Smooth muscle cell (in vitro differentiated cells): Measurements from ENCODE around the gene XCR1. TPM values are rescaled to one million over a fixed set of nuclear protein-coding genes. Genes with fewer than 3 reads are reported as not detected.
A peak's percentile ranks its signal among the peaks of the same experiment; 100 is the strongest.

Experiments used
- DNase-seq: peaks from one replicate; lab custom pipeline; 2025; ENCODE audit not compliant: unreplicated experiment; lab: John Stamatoyannopoulos, UW
- H2AFZ ChIP-seq: fragments of 200-600 bp; sonication (generic); 2 replicates; pipeline ENCODE4 v1.6.0; 2016; ENCODE audit warnings: antibody characterized with exemption, low read depth, mild to moderate bottlenecking
- H3F3A ChIP-seq: fragments of 200-600 bp; sonication (generic); 2 replicates; pipeline ENCODE4 v1.6.0; 2017; ENCODE audit warnings: antibody characterized with exemption, low read depth
- H3K27ac ChIP-seq: fragments of 200-600 bp; sonication (generic); 2 replicates; pipeline ENCODE4 v1.5.1; 2016; ENCODE audit warnings: low read depth, mild to moderate bottlenecking
- H3K27me3 ChIP-seq: fragments of 200-600 bp; sonication (generic); 2 replicates; pipeline ENCODE4 v1.6.1; 2016; ENCODE audit warnings: low read depth, mild to moderate bottlenecking
- H3K36me3 ChIP-seq: fragments of 200-600 bp; sonication (generic); 2 replicates; pipeline ENCODE4 v1.5.1; 2016; ENCODE audit warnings: low read depth
- H3K4me1 ChIP-seq: fragments of 200-600 bp; sonication (generic); 2 replicates; pipeline ENCODE4 v1.5.1; 2016; ENCODE audit warnings: low read depth
- H3K4me2 ChIP-seq: fragments of 200-600 bp; sonication (generic); 2 replicates; pipeline ENCODE4 v1.6.0; 2016; ENCODE audit warnings: mild to moderate bottlenecking
- H3K4me3 ChIP-seq: fragments of 200-600 bp; sonication (generic); 2 replicates; pipeline ENCODE4 v1.5.1; 2016; ENCODE audit warnings: mild to moderate bottlenecking
- H3K79me2 ChIP-seq: fragments of 200-600 bp; sonication (generic); 2 replicates; pipeline ENCODE4 v1.6.0; 2016; ENCODE audit warnings: low read depth, mild to moderate bottlenecking
- H3K9ac ChIP-seq: fragments of 200-600 bp; sonication (generic); 2 replicates; pipeline ENCODE4 v1.6.0; 2016; ENCODE audit warnings: low read depth
- H3K9me3 ChIP-seq: fragments of 200-600 bp; sonication (generic); replicated peaks from 2 replicates; pipeline ENCODE4 v1.5.1; 2016; ENCODE audit warnings: low read depth
- H4K20me1 ChIP-seq: fragments of 200-600 bp; sonication (generic); 2 replicates; pipeline ENCODE4 v1.6.0; 2016; ENCODE audit warnings: low read depth
- CTCF ChIP-seq: fragments of 200-600 bp; sonication (generic); IDR thresholded peaks from 2 replicates; pipeline ENCODE4 v1.5.1; 2017; ENCODE audit warnings: borderline replicate concordance, mild to moderate bottlenecking, antibody characterized with exemption; ENCODE audit not compliant: insufficient read depth, poor library complexity, severe bottlenecking
- WGBS: methylation state at CpG from one replicate; pipeline ENCODE4 v1.1.7; 2016; ENCODE audit warnings: low lambda C conversion rate; 5-methylcytosine and 5-hydroxymethylcytosine counted together
- polyA plus RNA-seq: library from polyadenylated mRNA; unstranded; fragments of >200 nt; fragmentation: Nextera tagmentation; extraction: Ambion mirVana; gene quantifications from 2 replicates; pipeline ENCODE4 v1.2.1, GENCODE V29; 2016
- total RNA-seq: library from RNA; depleted of rRNA; stranded (reverse); fragments of >200 nt; gene quantifications from 2 replicates; pipeline ENCODE4 v1.2.3, GENCODE V29; 2014

Gene XCR1, protein sequence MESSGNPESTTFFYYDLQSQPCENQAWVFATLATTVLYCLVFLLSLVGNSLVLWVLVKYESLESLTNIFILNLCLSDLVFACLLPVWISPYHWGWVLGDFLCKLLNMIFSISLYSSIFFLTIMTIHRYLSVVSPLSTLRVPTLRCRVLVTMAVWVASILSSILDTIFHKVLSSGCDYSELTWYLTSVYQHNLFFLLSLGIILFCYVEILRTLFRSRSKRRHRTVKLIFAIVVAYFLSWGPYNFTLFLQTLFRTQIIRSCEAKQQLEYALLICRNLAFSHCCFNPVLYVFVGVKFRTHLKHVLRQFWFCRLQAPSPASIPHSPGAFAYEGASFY
- total RNA-seq (0.76 and 1.5 TPM in 2 replicates), polyA plus RNA-seq (0.30 TPM in 1 of 2 replicates, not detected in the other)

GRCh38 chr3:46027021-46027705, at the start of gene XCR1:
XCR1 (minus strand) TSS chr3:46027483; CDS start chr3:46021947, 5,536 bp downstream.
- Histone ChIP-seq H3K36me3 (no peaks in the 10 kb centered on the region), H3K4me2 (peak within 1 kb of the TSS; percentile 66), H3F3A (peaks cover 5% of the 10 kb centered on the region), H3K9ac (no peak within 1 kb of the TSS), H3K9me3 (no peaks in the 10 kb centered on the region), H3K27ac (peak within 1 kb of the TSS; percentile 60), H3K27me3 (no peaks in the 10 kb centered on the region), H2AFZ (peak within 1 kb of the TSS; percentile 53), H3K4me1 (no peaks in the 10 kb centered on the region), H3K79me2 (no peaks in the 10 kb centered on the region), H3K4me3 (no peak within 1 kb of the TSS), H4K20me1 (no peaks in the 10 kb centered on the region)
- TF ChIP-seq CTCF, result no peak
- 79% methylated on average over 3 of the region's 3 CpGs for WGBS
- no peak for DNase-seq

- Histone ChIP-seq H3K4me3 (no peak overlapping the region), H3K4me1 (no peaks in the 10 kb centered on the region), H3K27me3 (no peaks in the 10 kb centered on the region), H3K27ac (no peak overlapping the region), H3K79me2 (no peaks in the 10 kb centered on the region), H3K9me3 (no peaks in the 10 kb centered on the region), H3K9ac (no peak overlapping the region), H3K36me3 (no peaks in the 10 kb centered on the region), H2AFZ (no peak overlapping the region), H4K20me1 (no peaks in the 10 kb centered on the region), H3F3A (no peaks in the 10 kb centered on the region), H3K4me2 (no peak overlapping the region)
- peak; percentile 14 for TF ChIP-seq CTCF
- no peak for DNase-seq
Measured at GRCh38 chr3:46076606-46077005, 49.3 kb upstream of the XCR1 start.

GRCh38 chr3:46075816-46076215, 48.5 kb upstream of the XCR1 start:
- TF ChIP-seq CTCF, result no peak

More at GRCh38 chr3:46075816-46076215, 48.5 kb upstream of the XCR1 start:
- no peak overlapping the region for H3K4me2 ChIP-seq
- H3K4me3 ChIP-seq, result no peak overlapping the region
- no peaks in the 10 kb centered on the region for H3K27me3 ChIP-seq
- no peak overlapping the region for H2AFZ ChIP-seq
- no peak overlapping the region for H3K27ac ChIP-seq
- H3K9me3 ChIP-seq, result no peaks in the 10 kb centered on the region
- no peaks in the 10 kb centered on the region for H3K4me1 ChIP-seq
- no peaks in the 10 kb centered on the region for H3K79me2 ChIP-seq
- DNase-seq, result no peak
- 93% methylated on average over 1 of the region's 1 CpG for WGBS
- H3K36me3 ChIP-seq, result no peaks in the 10 kb centered on the region
- no peak overlapping the region for H3K9ac ChIP-seq
- no peaks in the 10 kb centered on the region for H3F3A ChIP-seq
- H4K20me1 ChIP-seq, result no peaks in the 10 kb centered on the region
